ENCODE measurements around the gene RELB.
"Not testable (repeated sequence)": the region's sequence is repeated elsewhere in the genome, so short reads cannot be mapped to it uniquely, and the experiment has no call there.

RELB gene

GRCh38 chr19:44998025-44998424 lies 3.2 kb upstream of the RELB start:
- peaks cover 8% of the 10 kb centered on the region for H3F3A ChIP-seq (ENCODE audit: insufficient read depth, low read length)
- H3K4me1 ChIP-seq (ENCODE audit: low read length) = peaks cover 25% of the 10 kb centered on the region

GRCh38 chr19:44999131-44999925 lies 1.9 kb upstream of the RELB start:
- not testable (repeated sequence) for H3K9ac ChIP-seq (ENCODE audit: low read length)
- Histone ChIP-seq H3K4me1 (ENCODE audit: low read length) (peaks cover 25% of the 10 kb centered on the region), H2AFZ (ENCODE audit: low read length) (0 out of 2 replicates have a peak overlapping the region, but pooled peaks have one; percentile 30)

More at GRCh38 chr19:44998025-44998424, 3.2 kb upstream of the RELB start:
- Histone ChIP-seq H3K79me2 (ENCODE audit: low read length) (peaks cover 9% of the 10 kb centered on the region), H3K4me3 (ENCODE audit: low read length) (no peak overlapping the region), H3K9ac (ENCODE audit: low read length) (no peak overlapping the region), H3K9me2 (replicated peaks; ENCODE audit: insufficient read depth, low read length) (no peaks in the 10 kb centered on the region), H3K4me2 (ENCODE audit: low read depth, low read length) (no peak overlapping the region), H3K27me3 (replicated peaks; ENCODE audit: insufficient read depth, low read length) (no peaks in the 10 kb centered on the region), H3K9me3 (replicated peaks; ENCODE audit: insufficient read depth, low read length) (no peaks in the 10 kb centered on the region), H3K27ac (ENCODE audit: low read length) (no peak overlapping the region), H3K36me3 (replicated peaks; ENCODE audit: insufficient read depth, low read length) (no peaks in the 10 kb centered on the region), H2AFZ (ENCODE audit: low read length) (no peak overlapping the region), H4K20me1 (ENCODE audit: insufficient read depth, low read length) (no peaks in the 10 kb centered on the region)
- DNase-seq = no peak
- TF ChIP-seq EZH2 (optimal IDR thresholded peaks at IDR 0.05; ENCODE audit: low read depth, low read length) (no peak), EZH2phosphoT487 (IDR thresholded peaks at IDR 0.05; ENCODE audit: low read length) (no peak), CTCF (IDR thresholded peaks at IDR 0.05; ENCODE audit: low read length) (no peak)

GRCh38 chr19:45000665-45001064 lies 599 bp upstream of the RELB start:
- Histone ChIP-seq H3K9ac (ENCODE audit: low read length) (peak overlapping the region; percentile 50; the same call in 1 of the 2 replicates), H3K4me2 (ENCODE audit: low read depth, low read length) (peak overlapping the region; percentile 93), H3K79me2 (ENCODE audit: low read length) (peaks cover 13% of the 10 kb centered on the region), H3K27ac (ENCODE audit: low read length) (peak overlapping the region; percentile 3; the same call in 1 of the 2 replicates), H3K4me3 (ENCODE audit: low read length) (peak overlapping the region; percentile 52), H3K4me1 (ENCODE audit: low read length) (peaks cover 25% of the 10 kb centered on the region), H2AFZ (ENCODE audit: low read length) (peak overlapping the region; percentile 94)
- H3K36me3 ChIP-seq (replicated peaks; ENCODE audit: insufficient read depth, low read length); DNase-seq; H3F3A ChIP-seq (ENCODE audit: insufficient read depth, low read length); H4K20me1 ChIP-seq (ENCODE audit: insufficient read depth, low read length); H3K27me3 ChIP-seq (replicated peaks; ENCODE audit: insufficient read depth, low read length); H3K9me3 ChIP-seq (replicated peaks; ENCODE audit: insufficient read depth, low read length); H3K9me2 ChIP-seq (replicated peaks; ENCODE audit: insufficient read depth, low read length): not testable (repeated sequence)

More at GRCh38 chr19:44999131-44999925, 1.9 kb upstream of the RELB start:
- Histone ChIP-seq H3K27ac (ENCODE audit: low read length) (peak overlapping the region; percentile 35; the same call in 1 of the 2 replicates), H3K79me2 (ENCODE audit: low read length) (peaks cover 13% of the 10 kb centered on the region)
- peak; percentile 45 for DNase-seq
- H3K27me3 ChIP-seq (replicated peaks; ENCODE audit: insufficient read depth, low read length); H4K20me1 ChIP-seq (ENCODE audit: insufficient read depth, low read length); H3K4me2 ChIP-seq (ENCODE audit: low read depth, low read length); H3K4me3 ChIP-seq (ENCODE audit: low read length); H3K9me2 ChIP-seq (replicated peaks; ENCODE audit: insufficient read depth, low read length); H3K36me3 ChIP-seq (replicated peaks; ENCODE audit: insufficient read depth, low read length); H3F3A ChIP-seq (ENCODE audit: insufficient read depth, low read length); H3K9me3 ChIP-seq (replicated peaks; ENCODE audit: insufficient read depth, low read length): not testable (repeated sequence)

DNA sequence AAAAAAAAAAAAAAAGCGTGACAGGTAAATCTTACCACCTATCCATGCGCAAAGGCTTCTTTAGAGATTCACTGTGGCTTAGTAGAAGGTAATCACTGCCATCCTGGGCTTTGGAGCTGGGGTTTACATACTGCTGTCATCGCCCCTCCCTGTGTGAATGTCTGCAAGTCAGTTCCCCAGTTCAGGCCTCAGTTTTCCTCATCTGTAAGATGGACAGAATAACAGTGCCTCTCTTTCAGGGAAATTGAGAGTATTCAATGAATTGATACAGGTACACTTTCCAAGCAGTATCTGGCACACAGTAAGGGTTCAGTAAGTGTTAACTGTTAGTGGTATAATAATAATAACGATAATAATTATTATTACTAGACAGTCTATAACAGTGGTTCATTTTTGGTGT lies 2.2 kb downstream of the RELB start:
- Histone ChIP-seq H3K27me3 (replicated peaks; ENCODE audit: insufficient read depth, low read length) (no peaks in the 10 kb centered on the region), H3F3A (ENCODE audit: insufficient read depth, low read length) (peaks cover 8% of the 10 kb centered on the region), H3K79me2 (ENCODE audit: low read length) (peaks cover 20% of the 10 kb centered on the region), H3K4me3 (ENCODE audit: low read length) (no peak overlapping the region), H3K9ac (ENCODE audit: low read length) (no peak overlapping the region), H3K9me2 (replicated peaks; ENCODE audit: insufficient read depth, low read length) (no peaks in the 10 kb centered on the region), H2AFZ (ENCODE audit: low read length) (no peak overlapping the region), H3K4me1 (ENCODE audit: low read length) (peaks cover 22% of the 10 kb centered on the region), H3K36me3 (replicated peaks; ENCODE audit: insufficient read depth, low read length) (no peaks in the 10 kb centered on the region; the same call in 1 of the 2 replicates), H4K20me1 (ENCODE audit: insufficient read depth, low read length) (no peaks in the 10 kb centered on the region), H3K9me3 (replicated peaks; ENCODE audit: insufficient read depth, low read length) (no peaks in the 10 kb centered on the region), H3K27ac (ENCODE audit: low read length) (no peak overlapping the region), H3K4me2 (ENCODE audit: low read depth, low read length) (no peak overlapping the region)
- no peak for TF ChIP-seq CTCF (IDR thresholded peaks at IDR 0.05; ENCODE audit: low read length)
- no peak for TF ChIP-seq EZH2phosphoT487 (IDR thresholded peaks at IDR 0.05; ENCODE audit: low read length)
- no peak for TF ChIP-seq EZH2 (optimal IDR thresholded peaks at IDR 0.05; ENCODE audit: low read depth, low read length)
- DNase-seq = no peak
